Sigmoid colon (tissue), 4 donors: ENCODE results near the gene ING5.

Experiments used
- EP300 ChIP-seq, 4 donors: sonication (generic); formaldehyde crosslinking; IDR thresholded peaks; one replicate each; pipeline ENCODE4 v1.6.1; 2017; ENCODE audit warnings: antibody characterized with exemption in 4 of 4
- POLR2A ChIP-seq, 2 donors: fragments of 450-650 bp; IDR thresholded peaks; one replicate each; pipeline ENCODE4 v1.6.1; 2016; ENCODE audit warnings: antibody characterized with exemption in 2 of 2, mild to moderate bottlenecking in 2 of 2, moderate library complexity in 2 of 2
- POLR2AphosphoS5 ChIP-seq, 4 donors: sonication (generic); formaldehyde crosslinking; IDR thresholded peaks; one replicate each; pipeline ENCODE4 v1.6.1; 2017; ENCODE audit warnings: antibody characterized with exemption in 4 of 4
- TF ChIP-seq, protein P1 (sequence below), 4 experiments: fragments of 450-650 bp in 3 of 4; fragments of 200-600 bp in 1 of 4; IDR thresholded peaks; one replicate each; pipeline ENCODE4 v1.5.1; 2016 to 2019; ENCODE audit warnings: antibody characterized with exemption in 4 of 4, mild to moderate bottlenecking in 3 of 4, moderate library complexity in 2 of 4

DNA sequence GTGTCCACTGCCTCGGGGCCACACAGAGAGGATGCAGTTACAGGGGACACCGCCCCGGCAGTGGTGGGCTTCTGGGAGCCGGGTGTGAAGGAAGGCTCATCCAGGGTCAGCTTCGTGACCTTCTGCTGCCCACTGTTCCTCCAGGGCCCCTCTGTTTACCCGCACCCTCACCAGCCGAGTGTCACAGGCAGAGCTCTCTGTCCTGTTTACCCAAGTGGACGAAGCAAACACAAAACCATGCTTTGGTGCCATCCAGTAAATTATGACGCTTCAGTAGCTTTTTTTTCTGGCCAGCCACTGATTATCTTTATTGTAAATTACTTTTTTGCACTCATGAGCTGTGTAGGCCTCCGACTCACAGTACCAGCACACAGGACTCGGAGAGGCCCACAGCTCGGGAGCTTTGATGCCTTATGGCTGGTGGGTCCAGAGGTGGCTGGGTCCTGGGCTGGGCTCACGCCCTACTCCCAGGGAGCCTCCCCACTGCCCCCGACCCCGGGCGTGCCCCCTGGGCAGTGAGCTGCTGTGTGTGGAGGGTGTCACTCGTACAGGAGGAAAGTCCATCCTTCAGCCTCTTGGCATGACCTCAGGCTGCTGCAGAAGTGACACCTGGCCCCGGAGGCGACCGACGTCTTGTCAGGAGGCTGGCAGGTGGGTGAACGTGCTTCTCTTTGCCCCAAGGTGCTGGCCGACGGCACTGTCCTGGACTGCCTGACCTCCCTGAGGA lies 42.4 kb downstream of the ING5 start:
- TF ChIP-seq, protein P1, sequence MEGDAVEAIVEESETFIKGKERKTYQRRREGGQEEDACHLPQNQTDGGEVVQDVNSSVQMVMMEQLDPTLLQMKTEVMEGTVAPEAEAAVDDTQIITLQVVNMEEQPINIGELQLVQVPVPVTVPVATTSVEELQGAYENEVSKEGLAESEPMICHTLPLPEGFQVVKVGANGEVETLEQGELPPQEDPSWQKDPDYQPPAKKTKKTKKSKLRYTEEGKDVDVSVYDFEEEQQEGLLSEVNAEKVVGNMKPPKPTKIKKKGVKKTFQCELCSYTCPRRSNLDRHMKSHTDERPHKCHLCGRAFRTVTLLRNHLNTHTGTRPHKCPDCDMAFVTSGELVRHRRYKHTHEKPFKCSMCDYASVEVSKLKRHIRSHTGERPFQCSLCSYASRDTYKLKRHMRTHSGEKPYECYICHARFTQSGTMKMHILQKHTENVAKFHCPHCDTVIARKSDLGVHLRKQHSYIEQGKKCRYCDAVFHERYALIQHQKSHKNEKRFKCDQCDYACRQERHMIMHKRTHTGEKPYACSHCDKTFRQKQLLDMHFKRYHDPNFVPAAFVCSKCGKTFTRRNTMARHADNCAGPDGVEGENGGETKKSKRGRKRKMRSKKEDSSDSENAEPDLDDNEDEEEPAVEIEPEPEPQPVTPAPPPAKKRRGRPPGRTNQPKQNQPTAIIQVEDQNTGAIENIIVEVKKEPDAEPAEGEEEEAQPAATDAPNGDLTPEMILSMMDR (IDR thresholded peaks at IDR 0.05) = no peak
- TF ChIP-seq POLR2A (IDR thresholded peaks at IDR 0.05) (no peak), POLR2AphosphoS5 (IDR thresholded peaks at IDR 0.05) (no peak), EP300 (IDR thresholded peaks at IDR 0.05) (no peak)
